ENCODE results near the gene DGCR6L. TPM values are rescaled to one million over a fixed set of nuclear protein-coding genes. Genes with fewer than 3 reads are reported as not detected.

Gene DGCR6L
- total RNA-seq, 1 experiment from 2014 or later, result 37.4 TPM

DNA sequence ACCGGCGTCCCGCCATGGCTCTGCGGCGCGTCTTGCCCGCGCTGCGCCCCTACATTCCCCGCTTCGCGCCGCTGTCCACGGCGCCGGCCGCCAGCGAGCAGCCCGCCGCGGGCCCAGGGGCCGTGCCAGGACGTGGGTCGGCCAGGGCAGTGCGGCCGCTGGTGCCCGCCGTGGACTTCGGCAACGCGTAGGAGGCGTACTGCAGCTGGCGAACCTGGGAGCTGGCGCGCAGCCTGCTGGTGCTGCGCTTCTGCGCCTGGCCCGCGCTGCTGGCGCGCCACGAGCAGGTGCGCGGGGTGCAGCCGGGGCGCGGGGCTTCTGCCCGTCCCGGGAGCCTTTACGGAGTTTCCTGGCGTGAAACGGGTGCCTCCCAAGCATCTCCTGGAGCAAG lies 20.1 kb downstream of the DGCR6L start:
- H3K4me1 Mint-ChIP-seq (ENCODE audit: low read depth, unreplicated experiment), result no peaks in the 10 kb centered on the region
- Histone ChIP-seq H3K4me3 (ENCODE audit: low read depth, low read length) (peak overlapping the region; percentile 51), H3K4me1 (no peaks in the 10 kb centered on the region), H3K27me3 (replicated peaks; ENCODE audit: control insufficient read depth, insufficient read depth, low read length) (no peaks in the 10 kb centered on the region; the same call in 1 of the 2 replicates), H3K36me3 (ENCODE audit: control insufficient read depth, insufficient read depth, low read length) (no peaks in the 10 kb centered on the region), H3K9me3 (no peaks in the 10 kb centered on the region)
- TF ChIP-seq, protein P1, sequence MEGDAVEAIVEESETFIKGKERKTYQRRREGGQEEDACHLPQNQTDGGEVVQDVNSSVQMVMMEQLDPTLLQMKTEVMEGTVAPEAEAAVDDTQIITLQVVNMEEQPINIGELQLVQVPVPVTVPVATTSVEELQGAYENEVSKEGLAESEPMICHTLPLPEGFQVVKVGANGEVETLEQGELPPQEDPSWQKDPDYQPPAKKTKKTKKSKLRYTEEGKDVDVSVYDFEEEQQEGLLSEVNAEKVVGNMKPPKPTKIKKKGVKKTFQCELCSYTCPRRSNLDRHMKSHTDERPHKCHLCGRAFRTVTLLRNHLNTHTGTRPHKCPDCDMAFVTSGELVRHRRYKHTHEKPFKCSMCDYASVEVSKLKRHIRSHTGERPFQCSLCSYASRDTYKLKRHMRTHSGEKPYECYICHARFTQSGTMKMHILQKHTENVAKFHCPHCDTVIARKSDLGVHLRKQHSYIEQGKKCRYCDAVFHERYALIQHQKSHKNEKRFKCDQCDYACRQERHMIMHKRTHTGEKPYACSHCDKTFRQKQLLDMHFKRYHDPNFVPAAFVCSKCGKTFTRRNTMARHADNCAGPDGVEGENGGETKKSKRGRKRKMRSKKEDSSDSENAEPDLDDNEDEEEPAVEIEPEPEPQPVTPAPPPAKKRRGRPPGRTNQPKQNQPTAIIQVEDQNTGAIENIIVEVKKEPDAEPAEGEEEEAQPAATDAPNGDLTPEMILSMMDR (IDR thresholded peaks at IDR 0.05; ENCODE audit: insufficient read depth in 1 of 2, low read depth in 1 of 2, low read length in 1 of 2, severe bottlenecking in 1 of 2, unreplicated experiment in 1 of 2), result no peak
- intact Hi-C loops (cut with micrococcal nuclease; ENCODE audit: unreplicated experiment), result no loop called here
- DNase-seq, result no peak
- ChIA-PET CTCF (interaction anchor here (2.0 kb wide), 1 partner anchor 20 kb away, joined by 5 read pairs; the partner anchor contains the start of gene DGCR6L), POLR2A (no interaction called here)
- no peaks in the 10 kb centered on the region for H3K9me3 Mint-ChIP-seq (ENCODE audit: unreplicated experiment)
- H3K4me3 Mint-ChIP-seq (ENCODE audit: unreplicated experiment), result peak overlapping the region; percentile 78
- BruUV-seq (replicated peaks), result no TSS peak
- H3K27ac Mint-ChIP-seq (ENCODE audit: unreplicated experiment), result no peak overlapping the region
- peaks cover 6% of the 10 kb centered on the region for H3K36me3 Mint-ChIP-seq (ENCODE audit: insufficient read depth, unreplicated experiment)
- H3K27me3 Mint-ChIP-seq (ENCODE audit: insufficient read depth, unreplicated experiment), result peaks cover 20% of the 10 kb centered on the region

DNA sequence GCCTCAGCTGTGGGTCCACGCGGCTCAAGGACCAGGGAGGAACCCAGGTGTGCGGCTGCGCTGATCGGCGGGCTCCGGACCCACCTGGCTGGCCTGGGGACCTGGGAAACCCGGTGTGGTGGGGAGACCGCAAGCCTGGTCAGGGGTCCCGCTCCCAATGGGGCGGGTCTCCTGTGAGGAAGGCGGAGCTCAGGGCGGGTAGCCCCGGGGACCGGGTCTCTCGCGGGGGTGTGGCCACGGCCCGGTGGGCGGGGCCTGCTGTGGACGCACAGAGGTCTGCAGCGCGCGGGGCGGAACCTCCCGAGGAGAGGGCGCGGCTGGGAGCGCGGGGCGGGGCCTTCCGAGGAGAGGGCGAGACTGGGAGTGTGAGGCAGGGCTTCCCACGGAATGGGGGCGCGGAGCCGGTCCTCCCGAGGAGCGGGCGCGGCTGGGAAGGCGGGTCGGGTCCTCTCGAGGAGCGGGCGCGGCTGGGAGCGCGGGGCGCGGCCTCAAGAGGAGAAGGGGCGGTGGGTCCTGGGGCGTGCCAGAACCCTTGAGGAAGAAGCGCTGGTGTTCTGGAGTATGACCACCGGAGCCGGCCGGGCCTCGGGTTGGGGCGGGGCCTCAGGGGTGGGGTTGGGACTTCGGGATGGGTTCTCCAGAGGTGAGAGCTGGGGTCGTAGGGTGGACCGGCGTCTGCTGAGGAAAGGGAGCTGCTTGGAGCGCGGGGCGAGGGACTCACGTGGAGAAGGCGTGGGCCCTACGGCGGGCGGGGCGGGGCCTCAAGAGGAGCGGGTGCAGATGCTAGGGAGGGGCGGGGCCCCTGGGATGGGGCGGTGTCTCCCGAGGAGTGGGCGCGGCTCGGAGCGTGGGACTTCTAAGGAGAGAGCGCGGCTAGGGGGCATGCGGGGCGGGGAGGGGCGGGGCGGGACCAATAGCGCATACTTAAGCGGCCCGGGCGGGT lies 20.8 kb downstream of the DGCR6L start:
- CTCF ChIA-PET, result interaction anchor here (2.0 kb wide), 1 partner anchor 20 kb away, joined by 5 read pairs; the partner anchor contains the start of gene DGCR6L
- Mint-ChIP-seq H3K27me3 (ENCODE audit: insufficient read depth, unreplicated experiment) (peaks cover 21% of the 10 kb centered on the region), H3K4me1 (ENCODE audit: low read depth, unreplicated experiment) (no peaks in the 10 kb centered on the region), H3K27ac (ENCODE audit: unreplicated experiment) (no peak overlapping the region), H3K4me3 (ENCODE audit: unreplicated experiment) (peak overlapping the region; percentile 78), H3K36me3 (ENCODE audit: insufficient read depth, unreplicated experiment) (peaks cover 6% of the 10 kb centered on the region), H3K9me3 (ENCODE audit: unreplicated experiment) (no peaks in the 10 kb centered on the region)
- BruUV-seq (replicated peaks), result no TSS peak
- H3K9me3 ChIP-seq, result no peaks in the 10 kb centered on the region
- H3K27me3 ChIP-seq (replicated peaks; ENCODE audit: control insufficient read depth, insufficient read depth, low read length), result no peaks in the 10 kb centered on the region; the same call in 1 of the 2 replicates
- DNase-seq, result peak; percentile 85 to 86
- H3K4me3 ChIP-seq (ENCODE audit: low read depth, low read length), result peak overlapping the region; percentile 51
- TF ChIP-seq, protein P1 (IDR thresholded peaks at IDR 0.05; ENCODE audit: insufficient read depth in 1 of 2, low read depth in 1 of 2, low read length in 1 of 2, severe bottlenecking in 1 of 2, unreplicated experiment in 1 of 2), result no peak
- H3K4me1 ChIP-seq, result no peaks in the 10 kb centered on the region
- POLR2A ChIA-PET, result no interaction called here
- intact Hi-C loops (cut with micrococcal nuclease; ENCODE audit: unreplicated experiment), result no loop called here
- H3K36me3 ChIP-seq (ENCODE audit: control insufficient read depth, insufficient read depth, low read length), result no peaks in the 10 kb centered on the region

DNA sequence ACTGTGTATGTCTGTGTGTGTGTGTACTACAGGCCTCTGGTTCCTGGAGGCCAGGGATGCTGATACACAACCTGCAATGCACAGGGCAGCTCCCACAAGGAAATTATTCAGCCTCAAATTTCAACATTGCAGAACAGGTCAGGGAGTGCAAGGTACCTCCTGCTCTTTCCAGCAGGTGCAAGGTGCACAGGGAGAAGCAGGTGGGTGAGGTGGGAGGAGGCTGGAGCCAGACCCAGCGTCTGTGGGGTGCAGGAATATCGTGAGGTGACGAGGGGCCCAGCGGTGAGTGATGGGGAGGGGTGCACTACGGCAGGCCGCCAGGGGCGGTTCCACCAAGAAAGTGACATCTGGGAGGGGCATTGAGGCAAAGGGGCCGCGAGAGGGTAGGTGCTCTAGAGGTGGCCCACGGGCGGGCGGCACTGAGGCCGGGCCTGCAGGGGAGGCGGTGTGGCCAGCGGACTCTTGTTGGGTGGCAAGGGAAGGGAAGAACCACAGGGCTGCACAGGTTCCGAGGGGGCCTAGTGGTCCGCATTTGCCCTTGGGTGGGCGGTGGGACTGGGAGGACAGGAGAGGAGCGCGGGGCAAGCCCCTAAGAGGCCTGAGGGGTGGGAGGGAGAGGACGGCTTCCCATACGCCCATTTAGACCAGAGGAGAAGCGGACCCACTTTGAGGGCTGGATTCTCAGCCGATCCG lies 21.6 kb downstream of the DGCR6L start:
- Histone ChIP-seq H3K9me3 (no peaks in the 10 kb centered on the region), H3K27me3 (replicated peaks; ENCODE audit: control insufficient read depth, insufficient read depth, low read length) (no peaks in the 10 kb centered on the region; the same call in 1 of the 2 replicates), H3K4me3 (ENCODE audit: low read depth, low read length) (no peak overlapping the region), H3K4me1 (no peaks in the 10 kb centered on the region), H3K36me3 (ENCODE audit: control insufficient read depth, insufficient read depth, low read length) (no peaks in the 10 kb centered on the region)
- ChIA-PET CTCF (interaction anchor here (2.0 kb wide), 1 partner anchor 21 kb away, joined by 5 read pairs; the partner anchor contains the start of gene DGCR6L), POLR2A (no interaction called here)
- BruUV-seq (replicated peaks), result no TSS peak
- Mint-ChIP-seq H3K4me1 (ENCODE audit: low read depth, unreplicated experiment) (no peaks in the 10 kb centered on the region), H3K27ac (ENCODE audit: unreplicated experiment) (no peak overlapping the region), H3K9me3 (ENCODE audit: unreplicated experiment) (no peaks in the 10 kb centered on the region), H3K27me3 (ENCODE audit: insufficient read depth, unreplicated experiment) (peaks cover 22% of the 10 kb centered on the region), H3K36me3 (ENCODE audit: insufficient read depth, unreplicated experiment) (peaks cover 6% of the 10 kb centered on the region), H3K4me3 (ENCODE audit: unreplicated experiment) (peak overlapping the region; percentile 78)
- TF ChIP-seq, protein P1 (IDR thresholded peaks at IDR 0.05; ENCODE audit: insufficient read depth in 1 of 2, low read depth in 1 of 2, low read length in 1 of 2, severe bottlenecking in 1 of 2, unreplicated experiment in 1 of 2), result no peak
- DNase-seq, result no peak
- intact Hi-C loops (cut with micrococcal nuclease; ENCODE audit: unreplicated experiment), result no loop called here
